Thoracic aorta (tissue), 2 donors: ENCODE results near the gene BSN. TPM values are rescaled to one million over a fixed set of nuclear protein-coding genes. Genes with fewer than 3 reads are reported as not detected.

Experiments
- ATAC-seq: fragments of 150-250 bp; one replicate; pipeline ENCODE4 v1.8.0; 2017; ENCODE audit warnings: low read depth; ENCODE audit not compliant: insufficient number of reproducible peaks, low FRiP score
- DNase-seq: peaks from one replicate; pipeline ENCODE4 v3.0.0-alpha.2; 2020; ENCODE audit warnings: low spot score
- H3K27ac ChIP-seq, 2 donors: fragments of 200-600 bp; sonication (generic); 1 replicate in 1 of 2; 2 replicates in 1 of 2; pipeline ENCODE4 v1.5.1; 2016; ENCODE audit warnings: mild to moderate bottlenecking in 2 of 2, moderate library complexity in 2 of 2
- H3K27me3 ChIP-seq: fragments of 200-600 bp; sonication (generic); replicated peaks from 2 replicates; pipeline ENCODE4 v1.6.0; 2016; ENCODE audit warnings: mild to moderate bottlenecking; ENCODE audit not compliant: insufficient read depth
- H3K36me3 ChIP-seq: fragments of 200-600 bp; sonication (generic); one replicate; pipeline ENCODE4 v1.5.1; 2016
- H3K4me1 ChIP-seq, 2 donors: fragments of 200-600 bp; sonication (generic); 1 replicate in 1 of 2; 2 replicates in 1 of 2; pipeline versions ENCODE4 v1.5.1 to v1.6.0; 2016; ENCODE audit warnings: low read depth in 2 of 2, mild to moderate bottlenecking in 1 of 2; ENCODE audit not compliant: control insufficient read depth in 1 of 2
- H3K4me3 ChIP-seq: fragments of 200-600 bp; sonication (generic); 2 replicates; pipeline ENCODE4 v1.5.1; 2016; ENCODE audit warnings: mild to moderate bottlenecking
- H3K9me3 ChIP-seq: fragments of 200-600 bp; sonication (generic); 2 replicates; pipeline ENCODE4 v1.5.1; 2016
- CTCF ChIP-seq: fragments of 200-600 bp; sonication (generic); IDR thresholded peaks from one replicate; pipeline ENCODE4 v1.5.1; 2019; ENCODE audit warnings: antibody characterized with exemption
- total RNA-seq, 2 donors: library from RNA; depleted of rRNA; stranded (reverse); fragments of >200 nt; gene quantifications; one replicate each; pipeline versions ENCODE4 v1.1.0 to v1.2.3, GENCODE V29; 2016

Gene BSN
- total RNA-seq, 2 donors from 2014 or later = 0.27 to 0.35 TPM

- no peaks in the 10 kb centered on the region for H3K27me3 ChIP-seq
- H3K27ac ChIP-seq = no peak overlapping the region
- H3K4me3 ChIP-seq = no peak overlapping the region
- H3K36me3 ChIP-seq = no peaks in the 10 kb centered on the region
- no peaks in the 10 kb centered on the region for H3K4me1 ChIP-seq
- no peak for TF ChIP-seq CTCF
- no peaks in the 10 kb centered on the region for H3K9me3 ChIP-seq
- DNase-seq (no peak), ATAC-seq (no peak)
These were observed 113.6 kb downstream of the BSN start for GRCh38 chr3:49667701-49668413.

GRCh38 chr3:49668414-49668797 is 114.1 kb downstream of the BSN start:
- no peaks in the 10 kb centered on the region for H3K36me3 ChIP-seq
- no peaks in the 10 kb centered on the region for H3K27me3 ChIP-seq
- ATAC-seq (no peak), DNase-seq (no peak)
- no peak for TF ChIP-seq CTCF
- H3K4me1 ChIP-seq = peaks cover 4% of the 10 kb centered on the region in 2 donors
- H3K9me3 ChIP-seq = no peaks in the 10 kb centered on the region
- no peak overlapping the region for H3K4me3 ChIP-seq
- H3K27ac ChIP-seq = no peak overlapping the region

GRCh38 chr3:49668861-49669260 is 114.6 kb downstream of the BSN start:
- no peaks in the 10 kb centered on the region for H3K27me3 ChIP-seq

DNA sequence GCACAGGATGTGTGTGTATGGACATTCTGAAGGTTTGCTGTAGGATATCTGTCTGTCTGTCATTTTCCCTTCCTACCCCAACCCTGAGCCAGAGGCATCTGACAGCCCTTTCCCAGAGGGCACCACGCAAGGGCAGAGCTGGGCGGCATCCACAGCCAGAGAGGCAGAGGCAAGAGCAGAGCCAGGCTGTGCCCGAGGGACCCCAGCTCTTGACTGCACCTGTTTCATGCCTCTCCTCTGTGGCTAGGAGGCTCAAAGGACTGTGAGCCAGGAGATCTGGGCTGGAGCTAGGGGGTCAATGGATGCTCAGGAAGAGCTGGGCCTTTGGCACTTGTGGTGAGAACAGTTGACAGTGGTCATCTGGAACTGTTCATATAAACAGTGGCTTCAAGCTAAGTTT is 115.1 kb downstream of the BSN start:
- no peaks in the 10 kb centered on the region for H3K36me3 ChIP-seq
- H3K4me3 ChIP-seq = no peak overlapping the region
- no peak overlapping the region for H3K27ac ChIP-seq
- DNase-seq = no peak
- H3K9me3 ChIP-seq = no peaks in the 10 kb centered on the region
- TF ChIP-seq CTCF = no peak
- no peaks in the 10 kb centered on the region for H3K27me3 ChIP-seq
- no peak for ATAC-seq
- H3K4me1 ChIP-seq = peaks cover 5 to 6% of the 10 kb centered on the region in 2 donors

More at GRCh38 chr3:49668861-49669260, 114.6 kb downstream of the BSN start:
- ATAC-seq (no peak), DNase-seq (no peak)
- Histone ChIP-seq H3K36me3 (no peaks in the 10 kb centered on the region), H3K9me3 (no peaks in the 10 kb centered on the region), H3K4me1 (peaks cover 5 to 6% of the 10 kb centered on the region in 2 donors), H3K27ac (no peak overlapping the region), H3K4me3 (no peak overlapping the region)
- no peak for TF ChIP-seq CTCF

- Histone ChIP-seq H3K9me3 (no peaks in the 10 kb centered on the region), H3K4me3 (no peak overlapping the region), H3K36me3 (peaks cover 2% of the 10 kb centered on the region), H3K27ac (no peak overlapping the region), H3K4me1 (peaks cover 11 to 16% of the 10 kb centered on the region in 2 donors), H3K27me3 (no peaks in the 10 kb centered on the region)
- TF ChIP-seq CTCF = no peak
- DNase-seq (no peak), ATAC-seq (no peak)
These were observed 116.6 kb downstream of the BSN start for GRCh38 chr3:49670940-49671290.
